GM06990 (cell line): Measurements from ENCODE around the gene TMEM11.

Source experiments
- DNase-seq: peaks from one replicate; pipeline ENCODE4 v3.0.0-alpha.2; 2011; ENCODE audit not compliant: insufficient read length; ENCODE audit errors: extremely low read depth
- H3K27me3 ChIP-seq: replicated peaks from 2 replicates; pipeline ENCODE4 v1.6.0; 2011; ENCODE audit warnings: low read length; ENCODE audit not compliant: control insufficient read depth, insufficient read depth
- H3K36me3 ChIP-seq: 2 replicates; pipeline ENCODE4 v1.5.1; 2011; ENCODE audit warnings: low read length; ENCODE audit not compliant: control insufficient read depth, insufficient read depth
- H3K4me3 ChIP-seq: replicated peaks from 2 replicates; pipeline ENCODE4 v1.5.1; 2011; ENCODE audit warnings: low read depth, mild to moderate bottlenecking, control low read depth, low read length
- TF ChIP-seq, protein P1 (sequence below): IDR thresholded peaks from 2 replicates; pipeline ENCODE4 v1.5.1; 2011; ENCODE audit warnings: low read length, control low read depth, mild to moderate bottlenecking, inconsistent platforms; ENCODE audit not compliant: insufficient read depth, poor library complexity, severe bottlenecking

TMEM11 gene

DNA sequence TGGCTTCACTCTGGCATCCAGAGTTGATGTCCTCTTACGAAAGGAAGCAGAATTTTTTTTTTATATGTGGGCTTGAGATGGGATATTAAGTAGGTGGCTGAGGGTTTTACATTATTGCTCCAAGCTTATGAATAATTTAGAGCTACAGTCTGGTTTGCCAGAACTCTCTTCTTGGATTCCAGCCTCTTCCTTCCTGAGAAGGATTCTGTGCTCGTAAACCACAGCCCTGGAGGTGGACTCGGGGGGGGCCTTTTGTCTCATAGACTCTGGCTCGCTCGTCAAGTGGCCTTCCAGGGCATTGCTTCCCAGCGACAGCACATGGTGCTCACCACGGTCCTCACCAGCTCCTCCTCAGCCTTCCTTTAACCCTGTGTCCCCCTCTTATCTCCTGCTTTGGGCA lies 43.2 kb downstream of the TMEM11 start:
- Histone ChIP-seq H3K4me3 (no peak overlapping the region), H3K36me3 (peaks cover 3% of the 10 kb centered on the region; the same call in 1 of the 2 replicates), H3K27me3 (no peaks in the 10 kb centered on the region)
- DNase-seq: no peak
- TF ChIP-seq, protein P1, sequence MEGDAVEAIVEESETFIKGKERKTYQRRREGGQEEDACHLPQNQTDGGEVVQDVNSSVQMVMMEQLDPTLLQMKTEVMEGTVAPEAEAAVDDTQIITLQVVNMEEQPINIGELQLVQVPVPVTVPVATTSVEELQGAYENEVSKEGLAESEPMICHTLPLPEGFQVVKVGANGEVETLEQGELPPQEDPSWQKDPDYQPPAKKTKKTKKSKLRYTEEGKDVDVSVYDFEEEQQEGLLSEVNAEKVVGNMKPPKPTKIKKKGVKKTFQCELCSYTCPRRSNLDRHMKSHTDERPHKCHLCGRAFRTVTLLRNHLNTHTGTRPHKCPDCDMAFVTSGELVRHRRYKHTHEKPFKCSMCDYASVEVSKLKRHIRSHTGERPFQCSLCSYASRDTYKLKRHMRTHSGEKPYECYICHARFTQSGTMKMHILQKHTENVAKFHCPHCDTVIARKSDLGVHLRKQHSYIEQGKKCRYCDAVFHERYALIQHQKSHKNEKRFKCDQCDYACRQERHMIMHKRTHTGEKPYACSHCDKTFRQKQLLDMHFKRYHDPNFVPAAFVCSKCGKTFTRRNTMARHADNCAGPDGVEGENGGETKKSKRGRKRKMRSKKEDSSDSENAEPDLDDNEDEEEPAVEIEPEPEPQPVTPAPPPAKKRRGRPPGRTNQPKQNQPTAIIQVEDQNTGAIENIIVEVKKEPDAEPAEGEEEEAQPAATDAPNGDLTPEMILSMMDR: no peak

DNA sequence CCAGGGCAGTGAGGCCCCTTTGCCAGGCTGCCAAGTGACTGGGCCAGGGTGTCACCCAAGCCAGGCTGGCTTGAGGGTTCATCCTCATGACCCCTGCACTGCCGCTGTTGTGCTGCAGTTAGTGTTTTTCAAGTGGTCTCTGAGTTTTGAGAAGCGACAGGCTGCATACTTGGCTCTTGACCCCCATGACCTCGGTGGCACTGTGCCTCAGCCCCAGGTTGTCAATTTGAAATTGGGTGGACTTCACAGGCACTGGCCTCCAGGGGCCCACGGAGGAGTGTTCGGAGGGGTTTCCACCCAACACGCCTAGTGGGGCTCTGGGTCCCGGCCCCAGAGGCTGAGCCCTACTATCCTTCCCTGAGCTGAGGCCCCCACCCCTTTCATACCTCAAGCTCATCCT lies 44.5 kb downstream of the TMEM11 start:
- H3K4me3 ChIP-seq: no peak overlapping the region
- no peaks in the 10 kb centered on the region for H3K27me3 ChIP-seq
- TF ChIP-seq, protein P1: no peak
- H3K36me3 ChIP-seq: peaks cover 3% of the 10 kb centered on the region; the same call in 1 of the 2 replicates
- no peak for DNase-seq

DNA sequence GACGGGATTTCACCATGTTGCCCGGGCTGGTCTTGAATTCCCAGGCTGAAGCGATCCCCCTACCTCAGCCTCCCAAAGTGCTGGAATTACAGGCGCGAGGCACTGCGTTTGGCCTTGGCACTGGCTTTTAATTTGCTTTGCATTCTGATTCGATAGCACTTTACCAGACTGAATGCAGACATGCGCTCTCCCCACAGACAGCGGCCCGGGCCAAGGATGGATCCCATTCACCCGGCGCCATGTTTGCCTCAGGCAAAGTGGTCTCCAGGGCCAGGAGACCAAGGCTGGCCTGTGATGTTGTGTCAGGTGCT lies 45.5 kb downstream of the TMEM11 start:
- TF ChIP-seq, protein P1: no peak
- no peak for DNase-seq
- peaks cover 3% of the 10 kb centered on the region; the same call in 1 of the 2 replicates for H3K36me3 ChIP-seq
- no peak overlapping the region for H3K4me3 ChIP-seq
- H3K27me3 ChIP-seq: no peaks in the 10 kb centered on the region

DNA sequence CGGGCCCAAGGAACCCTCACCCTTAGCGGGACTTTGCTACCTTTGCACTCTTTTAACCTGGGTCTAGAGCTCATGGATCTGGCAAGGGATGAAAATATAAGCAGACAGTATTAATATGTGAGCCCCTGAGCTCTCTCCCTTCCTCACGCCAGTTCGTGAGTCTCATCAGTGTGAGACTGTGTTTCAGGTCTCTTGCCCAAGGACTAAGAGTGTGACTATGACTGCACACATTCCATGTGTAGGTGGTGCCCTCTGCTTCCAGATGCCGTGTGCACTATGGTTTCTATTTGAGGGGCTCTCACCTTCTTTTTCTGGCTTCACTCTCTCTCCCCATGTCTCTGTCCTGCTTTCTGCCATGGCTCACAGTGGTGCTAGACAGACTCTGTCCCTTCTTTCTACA lies 46.7 kb downstream of the TMEM11 start:
- no peaks in the 10 kb centered on the region for H3K27me3 ChIP-seq
- TF ChIP-seq, protein P1: no peak
- no peak overlapping the region for H3K4me3 ChIP-seq
- 0 out of 2 replicates have a peak, but pooled peaks cover 2% of the 10 kb centered on the region for H3K36me3 ChIP-seq
- no peak for DNase-seq

DNA sequence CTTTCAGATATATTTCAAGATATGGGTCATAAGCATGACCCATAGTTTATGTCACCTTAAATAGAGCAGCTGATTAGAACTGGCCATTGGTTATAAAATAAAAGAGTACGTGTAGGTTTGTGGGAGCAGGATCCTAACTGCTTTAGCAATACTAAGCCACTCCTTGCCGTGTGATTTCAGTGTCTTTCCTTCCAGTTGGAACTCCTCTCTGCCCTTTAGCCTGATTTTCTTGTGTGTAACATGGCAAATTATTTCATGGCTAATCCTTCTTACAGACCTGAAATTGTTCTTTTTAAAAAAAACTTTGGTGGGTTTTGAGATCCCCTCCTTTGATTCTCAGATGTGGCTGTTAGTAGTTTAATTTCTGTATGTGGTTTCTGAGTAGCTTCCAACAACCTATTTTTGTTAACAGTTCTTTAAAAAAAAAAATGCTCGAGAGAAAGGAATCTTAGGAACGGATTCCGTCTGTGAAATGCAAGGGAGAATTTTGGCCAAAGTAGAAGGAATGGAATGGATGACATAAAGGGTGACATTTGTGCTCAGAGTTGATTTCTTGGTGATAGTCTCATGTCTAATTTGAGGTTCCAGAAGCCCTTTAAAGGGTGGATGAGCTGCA lies 47.3 kb downstream of the TMEM11 start:
- TF ChIP-seq, protein P1: no peak
- no peaks in the 10 kb centered on the region for H3K36me3 ChIP-seq
- no peak overlapping the region for H3K4me3 ChIP-seq
- no peak for DNase-seq
- no peaks in the 10 kb centered on the region for H3K27me3 ChIP-seq

DNA sequence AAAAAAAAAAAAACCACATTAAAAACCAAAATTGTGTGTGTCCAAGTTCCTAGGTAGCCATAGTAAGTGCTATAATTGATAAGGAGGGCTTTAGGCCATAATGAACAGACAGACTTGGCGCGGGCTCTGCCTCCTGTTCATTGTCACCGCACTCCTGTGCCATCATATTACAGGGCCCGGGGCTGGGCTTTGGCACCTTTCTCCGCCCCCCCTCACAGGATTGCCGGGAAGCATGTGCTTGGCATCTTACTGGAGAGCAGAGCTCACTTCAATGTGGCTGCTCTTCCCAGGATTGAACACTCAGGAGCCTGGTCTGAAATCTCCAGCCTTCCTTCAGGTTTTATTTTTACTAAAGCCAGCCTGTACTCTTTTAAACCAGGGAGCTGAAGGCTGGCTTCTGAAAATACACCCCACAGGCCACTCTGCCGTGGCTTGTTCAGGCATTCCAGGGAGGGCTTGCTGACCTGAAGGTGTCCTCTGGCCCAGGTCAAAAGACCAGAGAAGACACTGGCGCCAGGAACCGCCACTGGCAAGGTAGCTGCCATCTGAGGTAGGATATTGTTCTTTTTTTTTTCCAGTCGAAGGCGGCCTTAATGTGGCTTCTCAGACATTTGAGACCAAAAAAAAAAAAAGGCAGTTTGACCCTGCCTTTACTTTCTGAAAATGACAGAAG lies 47.9 kb downstream of the TMEM11 start:
- TF ChIP-seq, protein P1: no peak
- no peak for DNase-seq
- Histone ChIP-seq H3K36me3 (no peaks in the 10 kb centered on the region), H3K4me3 (no peak overlapping the region), H3K27me3 (no peaks in the 10 kb centered on the region)
